T-helper 1 cell treated with Interleukin-12 subunit alpha and Interleukin-12 subunit beta and Interleukin-4 antibody, amounts not matched to agents 30 μg/mL and 1 μg/mL, for 36 hours (primary cell): Measurements from ENCODE around the gene APLP2.
"Not testable (repeated sequence)": the region's sequence is repeated elsewhere in the genome, so short reads cannot be mapped to it uniquely, and the experiment has no call there.

Source experiments
- H3K27ac Mint-ChIP-seq: one replicate; pipeline ENCODE4 v1.8.0; 2021; ENCODE audit warnings: mild to moderate bottlenecking, mixed read lengths
- H3K27me3 Mint-ChIP-seq: one replicate; pipeline ENCODE4 v1.8.0; 2021; ENCODE audit warnings: low read depth, mixed read lengths
- H3K36me3 Mint-ChIP-seq: one replicate; pipeline ENCODE4 v1.8.0; 2021; ENCODE audit warnings: low read depth, mixed read lengths
- H3K4me1 Mint-ChIP-seq: one replicate; pipeline ENCODE4 v1.8.0; 2021; ENCODE audit warnings: low read depth, mixed read lengths
- H3K4me3 Mint-ChIP-seq: one replicate; pipeline ENCODE4 v1.8.0; 2021; ENCODE audit warnings: mild to moderate bottlenecking, moderate library complexity, mixed read lengths
- H3K9me3 Mint-ChIP-seq: one replicate; pipeline ENCODE4 v1.8.0; 2021; ENCODE audit warnings: mixed read lengths

Gene APLP2

DNA sequence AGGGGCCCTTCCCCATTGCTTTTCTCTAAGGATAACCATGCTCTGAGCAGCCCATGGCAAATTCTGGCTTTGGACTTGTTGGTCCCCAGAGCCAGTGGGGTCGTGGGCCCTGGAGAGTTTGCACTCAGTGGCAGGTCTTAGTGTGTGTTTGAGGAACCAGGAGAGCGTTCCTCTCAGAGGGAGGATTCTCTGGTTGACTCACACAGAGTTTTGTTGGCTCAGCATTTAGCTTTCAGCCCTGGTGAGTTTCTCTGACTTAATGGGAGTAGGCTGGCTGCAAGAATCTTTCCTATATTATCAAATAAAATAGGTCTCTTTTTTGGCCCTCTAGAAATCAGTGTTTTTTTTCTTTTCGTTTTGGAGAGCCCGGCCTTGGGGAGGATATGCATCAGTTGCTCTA is 110.8 kb downstream of the APLP2 start:
- Mint-ChIP-seq H3K4me3 (no peak overlapping the region), H3K27ac (no peak overlapping the region), H3K36me3 (no peaks in the 10 kb centered on the region), H3K27me3 (peaks cover 4% of the 10 kb centered on the region), H3K4me1 (no peaks in the 10 kb centered on the region), H3K9me3 (no peaks in the 10 kb centered on the region)

DNA sequence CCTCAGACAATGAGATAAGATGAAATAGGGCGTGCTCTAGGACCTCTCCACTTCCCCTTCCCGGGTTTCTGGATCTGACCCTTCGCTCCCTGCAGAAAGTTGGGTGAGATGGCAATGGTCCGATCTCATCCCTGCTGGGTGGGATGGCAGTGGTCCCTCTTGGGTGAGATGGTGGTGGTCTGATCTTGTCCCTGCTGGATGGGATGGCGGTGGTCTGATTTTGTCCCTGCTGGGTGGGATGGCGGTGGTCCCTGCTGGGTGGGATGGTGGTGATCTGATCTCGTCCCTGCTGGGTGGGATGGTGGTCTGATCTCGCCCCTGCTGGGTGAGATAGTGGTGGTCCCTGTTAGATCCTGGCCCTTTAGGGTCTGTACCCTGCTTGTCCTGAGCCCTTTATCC is 111.2 kb downstream of the APLP2 start:
- no peaks in the 10 kb centered on the region for H3K4me1 Mint-ChIP-seq
- no peak overlapping the region for H3K27ac Mint-ChIP-seq
- H3K4me3 Mint-ChIP-seq: no peak overlapping the region

DNA sequence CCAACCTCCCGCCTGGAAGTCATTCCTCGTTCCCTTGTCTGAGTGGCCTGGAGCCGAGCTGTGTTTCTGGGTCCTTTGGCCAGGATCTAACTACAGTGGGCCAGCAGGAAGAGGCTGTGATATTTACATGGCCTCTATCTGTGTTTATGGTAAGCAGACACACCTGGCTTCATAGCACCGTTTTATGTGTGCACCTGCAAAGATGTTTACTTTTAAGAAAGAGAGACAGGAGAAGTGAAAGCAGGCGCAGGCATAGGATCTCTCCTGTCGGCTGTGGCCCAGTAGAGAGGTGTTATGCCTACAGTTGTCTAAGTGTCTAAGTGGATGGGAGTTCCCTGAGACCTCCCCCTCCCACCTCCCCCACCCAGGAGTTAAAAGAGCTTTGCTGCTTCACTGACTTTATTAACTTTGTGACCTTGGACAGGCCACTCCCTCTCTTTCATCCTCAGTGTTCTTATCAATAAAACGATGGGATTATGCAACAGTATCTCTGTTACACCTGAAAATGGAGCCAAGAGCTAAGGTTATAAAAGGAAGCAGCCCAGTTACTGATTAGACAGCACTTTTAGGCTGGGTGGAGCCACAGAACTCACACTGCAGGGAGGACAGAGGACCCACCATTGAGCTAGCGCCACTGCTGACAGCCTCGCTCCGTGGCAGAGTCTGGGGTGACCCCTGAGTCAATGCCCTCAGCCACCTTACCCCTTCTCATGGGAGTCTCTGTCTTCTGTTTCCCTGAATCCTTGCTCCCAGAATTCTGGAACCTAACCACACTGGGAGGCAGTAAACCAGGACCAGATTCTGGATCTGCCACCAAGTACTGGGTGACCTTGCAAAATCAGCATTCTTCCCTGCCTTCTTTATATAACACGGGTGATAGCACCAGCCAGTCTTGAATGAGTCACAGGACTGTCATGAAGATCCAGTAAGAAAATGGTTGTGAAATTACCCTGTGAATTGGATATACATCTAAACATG is 111.9 kb downstream of the APLP2 start:
- Mint-ChIP-seq H3K4me3 (no peak overlapping the region), H3K9me3 (no peaks in the 10 kb centered on the region), H3K36me3 (no peaks in the 10 kb centered on the region), H3K27me3 (peaks cover 4% of the 10 kb centered on the region), H3K27ac (no peak overlapping the region), H3K4me1 (no peaks in the 10 kb centered on the region)

More for the DNA sequence above, 111.2 kb downstream of the APLP2 start:
- H3K9me3 Mint-ChIP-seq: no peaks in the 10 kb centered on the region
- no peaks in the 10 kb centered on the region for H3K36me3 Mint-ChIP-seq
- peaks cover 4% of the 10 kb centered on the region for H3K27me3 Mint-ChIP-seq

DNA sequence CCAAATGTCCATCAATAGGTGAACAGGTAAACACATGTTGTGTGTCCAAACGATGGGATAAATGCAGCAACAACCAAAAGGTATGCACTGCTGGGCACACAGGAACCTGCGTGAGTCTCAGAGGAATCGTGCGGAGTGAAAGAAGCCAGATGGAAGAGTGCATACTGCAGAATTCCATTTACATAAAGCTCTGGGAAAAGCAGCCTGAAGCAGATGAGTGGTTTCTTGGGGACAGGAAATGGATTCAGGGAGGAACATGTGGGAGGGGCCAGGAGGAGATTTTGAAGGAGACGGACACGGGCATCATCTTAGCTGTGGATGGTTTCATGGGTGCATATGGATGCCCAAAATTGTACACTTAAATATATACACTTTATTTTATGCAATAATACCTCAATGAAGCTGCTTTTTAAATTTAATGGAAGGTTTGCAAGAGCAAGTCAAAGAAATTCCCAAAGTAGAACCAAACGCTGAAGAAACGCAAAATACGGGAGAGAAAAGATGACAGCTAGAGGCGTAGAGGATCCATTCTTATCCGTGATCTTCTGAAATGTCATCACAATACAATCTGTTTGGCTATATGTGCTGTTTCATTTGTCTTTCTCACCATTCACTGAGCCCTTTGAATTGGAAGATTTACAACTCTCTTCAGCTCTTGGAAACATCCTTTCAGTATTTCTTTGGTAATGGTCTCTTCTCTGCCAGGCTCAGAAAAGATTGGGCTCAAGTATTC is 114.3 kb downstream of the APLP2 start:
- H3K27me3 Mint-ChIP-seq: peaks cover 4% of the 10 kb centered on the region
- no peak overlapping the region for H3K4me3 Mint-ChIP-seq
- H3K36me3 Mint-ChIP-seq: no peaks in the 10 kb centered on the region
- no peaks in the 10 kb centered on the region for H3K9me3 Mint-ChIP-seq
- H3K4me1 Mint-ChIP-seq: no peaks in the 10 kb centered on the region
- no peak overlapping the region for H3K27ac Mint-ChIP-seq

DNA sequence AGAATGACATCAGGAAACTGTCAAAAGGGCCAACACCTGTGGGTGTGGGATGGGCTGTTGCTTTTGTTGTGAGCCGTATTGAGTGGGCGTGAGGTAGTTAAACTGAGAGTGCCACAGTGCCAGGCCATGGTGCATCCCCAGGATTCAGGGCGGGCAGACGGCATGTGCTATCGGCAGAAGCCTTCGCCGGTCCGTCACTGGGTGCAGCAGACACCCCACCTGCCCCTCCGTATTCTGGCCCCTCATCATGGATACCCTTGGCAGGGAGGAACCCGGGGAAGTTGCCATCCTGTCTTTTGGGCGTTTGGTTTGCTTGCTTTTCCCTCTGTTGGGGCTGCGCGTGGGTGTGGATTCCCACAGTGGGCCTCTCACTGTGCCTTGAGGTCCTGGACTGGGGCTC is 117.4 kb downstream of the APLP2 start:
- peaks cover 4% of the 10 kb centered on the region for H3K27me3 Mint-ChIP-seq
- no peak overlapping the region for H3K4me3 Mint-ChIP-seq
- H3K27ac Mint-ChIP-seq: no peak overlapping the region
- H3K36me3 Mint-ChIP-seq: no peaks in the 10 kb centered on the region
- H3K9me3 Mint-ChIP-seq: no peaks in the 10 kb centered on the region
- H3K4me1 Mint-ChIP-seq: no peaks in the 10 kb centered on the region

DNA sequence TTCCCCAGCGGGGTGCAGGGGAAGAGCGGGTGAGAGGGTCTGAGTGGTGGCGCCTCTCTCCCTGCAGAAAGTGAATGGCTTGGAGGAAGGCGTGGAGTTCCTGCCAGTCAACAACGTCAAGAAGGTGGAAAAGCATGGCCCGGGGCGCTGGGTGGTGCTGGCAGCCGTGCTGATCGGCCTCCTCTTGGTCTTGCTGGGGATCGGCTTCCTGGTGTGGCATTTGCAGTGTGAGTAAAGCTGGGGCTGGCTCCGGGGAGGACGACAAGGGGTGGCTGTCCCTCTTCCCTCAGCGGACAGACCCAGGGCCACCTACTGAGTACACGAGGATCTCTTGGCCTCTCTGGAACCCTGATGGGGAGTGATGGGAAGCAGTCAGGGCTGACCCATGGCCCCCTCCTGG is 118.4 kb downstream of the APLP2 start:
- Mint-ChIP-seq H3K27ac (no peak overlapping the region), H3K9me3 (no peaks in the 10 kb centered on the region), H3K36me3 (no peaks in the 10 kb centered on the region), H3K27me3 (peaks cover 4% of the 10 kb centered on the region), H3K4me3 (no peak overlapping the region), H3K4me1 (no peaks in the 10 kb centered on the region)

DNA sequence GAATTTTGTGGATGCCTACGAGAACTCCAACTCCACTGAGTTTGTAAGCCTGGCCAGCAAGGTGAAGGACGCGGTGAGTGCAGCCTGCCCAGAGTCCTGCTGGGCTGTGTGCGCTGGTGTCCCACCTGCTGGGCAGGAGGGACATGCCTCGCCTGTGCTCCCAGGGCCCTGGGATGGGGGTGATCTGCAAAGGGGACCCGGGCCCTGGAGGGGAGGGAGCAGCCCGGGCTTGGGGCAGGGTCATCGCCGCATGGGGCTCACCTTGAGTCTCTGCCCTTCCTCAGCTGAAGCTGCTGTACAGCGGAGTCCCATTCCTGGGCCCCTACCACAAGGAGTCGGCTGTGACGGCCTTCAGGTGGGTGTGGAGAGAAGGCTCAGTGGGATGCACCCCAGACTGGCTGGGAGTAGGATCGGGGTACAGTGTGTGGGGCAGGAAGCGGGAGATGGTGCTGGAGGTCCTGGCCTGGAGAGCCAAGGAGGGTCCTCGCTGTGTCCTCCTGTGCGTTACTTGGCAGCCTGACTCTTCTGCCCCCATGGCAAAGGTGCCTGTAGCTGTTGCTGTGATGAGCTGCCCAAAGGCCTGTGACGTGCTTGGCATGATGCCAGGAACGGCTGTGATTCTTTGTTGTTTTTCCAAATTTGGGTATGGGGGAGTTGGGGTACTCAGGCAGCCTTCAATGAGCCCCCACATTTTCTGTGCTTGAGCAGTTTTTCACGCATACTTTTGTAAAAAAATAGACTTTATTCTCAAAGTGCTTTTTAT is 119.1 kb downstream of the APLP2 start:
- Mint-ChIP-seq H3K27me3 (peaks cover 4% of the 10 kb centered on the region), H3K9me3 (no peaks in the 10 kb centered on the region), H3K4me3 (no peak overlapping the region), H3K4me1 (no peaks in the 10 kb centered on the region), H3K36me3 (no peaks in the 10 kb centered on the region), H3K27ac (no peak overlapping the region)

DNA sequence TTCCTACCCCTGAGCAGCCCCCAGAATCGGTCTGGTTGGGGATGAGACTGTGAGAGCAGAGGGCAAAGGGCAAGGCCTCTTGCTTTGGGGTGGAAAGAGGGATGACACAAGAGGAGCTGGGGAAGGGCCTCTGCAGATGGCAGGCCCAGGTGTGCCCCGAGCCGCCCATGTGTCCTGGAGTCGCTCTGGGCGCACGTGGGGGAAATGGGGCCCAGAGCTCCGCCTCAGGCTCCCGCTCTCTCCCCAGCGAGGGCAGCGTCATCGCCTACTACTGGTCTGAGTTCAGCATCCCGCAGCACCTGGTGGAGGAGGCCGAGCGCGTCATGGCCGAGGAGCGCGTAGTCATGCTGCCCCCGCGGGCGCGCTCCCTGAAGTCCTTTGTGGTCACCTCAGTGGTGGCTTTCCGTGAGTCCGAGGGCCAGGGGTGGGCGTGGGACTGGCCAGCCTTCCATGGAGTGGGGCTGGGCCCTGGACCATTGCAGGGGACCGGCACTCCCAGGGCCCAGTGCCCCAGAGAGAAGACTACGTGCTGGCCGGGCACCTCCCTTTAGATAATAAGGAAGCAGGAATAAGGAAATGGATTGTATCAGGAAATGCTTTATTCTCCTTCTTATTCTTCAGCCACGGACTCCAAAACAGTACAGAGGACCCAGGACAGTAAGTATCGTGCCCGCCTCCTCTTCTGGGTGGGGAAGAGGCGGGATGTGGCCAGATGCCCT is 120.0 kb downstream of the APLP2 start:
- no peak overlapping the region for H3K27ac Mint-ChIP-seq
- peaks cover 4% of the 10 kb centered on the region for H3K27me3 Mint-ChIP-seq

DNA sequence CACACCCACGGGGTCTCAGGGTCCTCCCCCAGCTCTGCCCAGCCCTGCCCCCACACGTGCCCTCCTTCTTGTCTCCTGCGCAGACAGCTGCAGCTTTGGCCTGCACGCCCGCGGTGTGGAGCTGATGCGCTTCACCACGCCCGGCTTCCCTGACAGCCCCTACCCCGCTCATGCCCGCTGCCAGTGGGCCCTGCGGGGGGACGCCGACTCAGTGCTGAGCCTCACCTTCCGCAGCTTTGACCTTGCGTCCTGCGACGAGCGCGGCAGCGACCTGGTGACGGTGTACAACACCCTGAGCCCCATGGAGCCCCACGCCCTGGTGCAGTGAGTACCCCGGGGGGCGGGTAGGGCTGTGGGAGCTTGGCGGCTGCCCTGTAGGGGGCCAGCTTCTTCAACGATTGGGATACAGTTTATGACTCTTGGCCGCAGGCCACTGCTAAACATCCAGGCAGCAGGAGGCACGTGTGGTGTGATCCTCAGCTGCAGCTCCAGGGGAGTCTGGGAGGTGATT is 120.7 kb downstream of the APLP2 start:
- Mint-ChIP-seq H3K27ac (no peak overlapping the region), H3K36me3 (no peaks in the 10 kb centered on the region), H3K9me3 (no peaks in the 10 kb centered on the region), H3K27me3 (no peaks in the 10 kb centered on the region), H3K4me3 (no peak overlapping the region), H3K4me1 (no peaks in the 10 kb centered on the region)

More for the DNA sequence above, 120.0 kb downstream of the APLP2 start:
- no peaks in the 10 kb centered on the region for H3K36me3 Mint-ChIP-seq
- no peaks in the 10 kb centered on the region for H3K9me3 Mint-ChIP-seq
- no peak overlapping the region for H3K4me3 Mint-ChIP-seq
- no peaks in the 10 kb centered on the region for H3K4me1 Mint-ChIP-seq

DNA sequence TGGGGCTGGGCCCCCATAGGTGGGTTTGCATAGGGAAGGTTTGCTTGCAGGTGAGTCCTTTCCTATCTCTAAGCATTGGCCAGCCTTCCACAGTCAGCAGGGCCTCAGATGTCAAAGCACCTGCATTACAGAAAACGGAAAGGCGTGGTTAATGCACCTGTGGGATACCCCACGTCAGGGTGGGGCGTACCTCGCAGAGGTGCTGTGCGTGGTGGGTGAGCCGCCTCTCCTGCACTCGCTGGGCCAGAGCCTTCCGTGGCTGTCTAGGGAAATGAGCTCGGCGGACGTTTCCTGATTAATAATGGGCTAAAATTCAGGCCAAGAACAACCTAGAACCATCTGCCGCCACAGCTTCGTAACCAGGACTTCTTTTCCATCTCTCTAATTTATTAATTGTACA is 122.2 kb downstream of the APLP2 start:
- Mint-ChIP-seq H3K4me3 (no peak overlapping the region), H3K36me3 (no peaks in the 10 kb centered on the region), H3K9me3 (no peaks in the 10 kb centered on the region), H3K27ac (no peak overlapping the region), H3K27me3 (no peaks in the 10 kb centered on the region), H3K4me1 (no peaks in the 10 kb centered on the region)

DNA sequence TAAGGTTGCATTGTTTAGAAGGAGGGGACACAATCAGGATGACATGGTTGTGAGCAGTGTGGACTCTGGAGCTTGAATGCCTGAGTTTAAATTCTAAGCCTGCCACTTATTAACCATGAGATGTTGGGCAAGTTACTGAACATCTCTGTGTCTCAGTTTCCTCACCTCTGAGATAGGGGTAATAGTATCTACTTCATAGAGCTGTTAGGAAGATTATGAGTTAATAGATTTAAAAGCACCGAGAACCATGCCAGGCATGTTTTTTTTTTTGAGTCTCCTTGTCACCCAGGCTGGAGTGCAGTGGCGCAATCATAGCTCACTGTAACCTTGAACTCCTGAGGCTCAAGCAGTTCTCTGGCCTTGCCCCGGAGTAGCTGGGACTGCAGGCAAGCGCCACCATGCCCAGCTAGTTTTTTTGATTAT is 123.2 kb downstream of the APLP2 start:
- Mint-ChIP-seq H3K4me3 (no peak overlapping the region), H3K36me3 (no peaks in the 10 kb centered on the region), H3K27me3 (no peaks in the 10 kb centered on the region), H3K4me1 (no peaks in the 10 kb centered on the region), H3K9me3 (no peaks in the 10 kb centered on the region), H3K27ac (no peak overlapping the region)

DNA sequence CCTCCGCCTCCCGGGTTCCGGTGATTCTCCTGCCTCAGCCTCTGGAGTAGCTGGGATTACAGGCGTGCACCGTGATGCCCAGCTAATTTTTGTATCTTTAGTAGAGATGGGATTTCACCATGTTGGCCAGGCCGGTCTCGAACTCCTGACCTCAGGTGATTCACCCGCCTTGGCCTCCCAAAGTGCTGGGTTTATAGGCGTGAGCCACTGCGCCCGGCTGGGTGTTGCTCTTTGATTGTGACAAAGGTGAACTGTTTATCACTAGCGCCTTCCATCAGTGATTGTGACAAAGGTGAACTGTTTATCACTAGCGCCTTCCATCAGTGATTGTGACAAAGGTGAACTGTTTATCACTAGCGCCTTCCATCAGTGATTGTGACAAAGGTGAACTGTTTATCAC is 123.9 kb downstream of the APLP2 start:
- not testable (repeated sequence) for H3K27ac Mint-ChIP-seq, H3K36me3 Mint-ChIP-seq, H3K4me1 Mint-ChIP-seq, H3K4me3 Mint-ChIP-seq, H3K27me3 Mint-ChIP-seq, H3K9me3 Mint-ChIP-seq
